Raji (cell line): ENCODE results near the gene LRRC26.

Source experiments
- POLR2A ChIP-seq: IDR thresholded peaks from 2 replicates; pipeline ENCODE4 v1.6.1; 2011; ENCODE audit warnings: low read depth, low read length, control low read depth; ENCODE audit not compliant: insufficient read depth

The LRRC26 gene

GRCh38 chr9:137143459-137143858, 26.4 kb downstream of the LRRC26 start:
- TF ChIP-seq POLR2A = no peak

DNA sequence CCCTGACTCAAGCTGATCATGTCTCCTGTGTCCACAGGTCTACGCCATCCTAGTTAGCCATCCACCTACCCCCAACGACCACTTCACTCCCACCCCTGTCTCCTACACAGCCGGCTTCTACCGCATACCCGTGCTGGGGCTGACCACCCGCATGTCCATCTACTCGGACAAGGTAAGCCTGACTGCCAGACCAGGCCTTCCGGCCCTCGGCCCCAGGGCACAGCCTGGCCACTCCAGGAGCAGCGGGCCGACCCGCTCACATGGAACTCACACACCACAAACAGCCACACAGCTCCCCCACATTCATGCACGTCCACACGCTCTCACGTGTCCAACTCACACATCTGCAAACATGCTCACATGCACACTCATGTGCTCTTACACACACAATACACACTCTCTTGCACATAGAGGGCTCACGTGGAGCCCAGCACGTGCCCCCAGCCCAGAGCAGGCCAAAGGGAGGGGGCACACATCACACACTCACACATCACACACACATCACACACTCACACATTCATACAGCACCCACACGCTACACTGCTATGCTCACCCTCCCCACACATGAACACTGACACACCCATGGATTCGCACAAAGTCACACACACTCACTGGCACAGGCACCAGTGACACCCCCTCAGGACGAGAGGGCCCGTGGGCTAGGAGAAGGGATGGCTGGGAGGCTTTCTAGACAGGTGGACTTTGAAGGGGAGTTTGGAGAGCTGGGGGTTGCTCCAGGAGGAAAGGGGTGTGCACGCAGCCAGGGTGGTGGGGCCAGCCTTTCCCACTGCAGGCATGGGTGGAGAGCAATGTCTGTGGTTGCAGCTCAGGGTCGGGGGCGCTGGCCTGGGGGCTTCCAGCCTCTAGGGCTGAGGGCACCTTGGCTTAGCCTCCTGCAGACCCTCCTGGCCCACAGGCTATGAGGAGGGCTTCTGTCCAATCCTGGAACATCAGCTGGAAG, 27.6 kb downstream of the LRRC26 start:
- TF ChIP-seq POLR2A = no peak

GRCh38 chr9:137141050-137141810, 28.6 kb downstream of the LRRC26 start:
- no peak for TF ChIP-seq POLR2A

DNA sequence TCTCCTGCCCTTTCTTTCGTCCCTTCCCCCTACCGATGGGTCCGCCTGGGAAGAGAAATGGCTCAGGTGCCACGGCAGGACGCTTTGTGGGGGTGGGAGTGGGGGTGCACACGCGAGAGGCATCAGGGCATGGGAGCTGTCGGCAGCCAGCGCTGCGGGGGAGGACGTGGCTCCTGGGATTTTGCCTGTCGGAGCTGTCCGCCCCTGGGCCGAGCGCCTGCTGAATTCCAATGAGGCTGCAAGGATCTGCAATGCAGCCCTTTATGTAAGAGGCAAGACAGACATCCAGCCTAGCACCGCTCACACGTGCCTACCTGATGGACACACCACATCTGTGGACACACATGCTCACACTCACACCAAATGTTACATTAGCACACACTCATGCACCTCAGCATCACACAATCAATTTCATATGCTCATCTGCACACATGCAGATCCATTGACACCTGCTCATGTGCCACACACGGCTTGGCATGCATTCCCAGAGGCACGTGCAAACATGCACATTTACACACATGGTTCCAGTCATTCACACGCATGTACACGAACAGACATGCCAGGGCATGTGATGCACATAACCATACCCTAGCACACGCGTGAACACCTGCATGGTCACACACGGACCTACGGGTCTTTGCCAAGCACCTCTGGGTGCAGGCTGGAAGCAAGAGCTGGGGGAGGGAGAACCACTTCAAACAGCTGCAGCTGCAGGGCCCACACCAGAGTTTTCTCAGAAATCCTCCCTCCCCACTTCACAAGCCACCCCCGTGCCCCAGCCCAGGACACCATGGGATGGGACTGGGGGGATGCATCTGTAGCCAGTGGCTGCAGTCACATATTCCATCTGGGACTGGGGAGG, 29.5 kb downstream of the LRRC26 start:
- no peak for TF ChIP-seq POLR2A

DNA sequence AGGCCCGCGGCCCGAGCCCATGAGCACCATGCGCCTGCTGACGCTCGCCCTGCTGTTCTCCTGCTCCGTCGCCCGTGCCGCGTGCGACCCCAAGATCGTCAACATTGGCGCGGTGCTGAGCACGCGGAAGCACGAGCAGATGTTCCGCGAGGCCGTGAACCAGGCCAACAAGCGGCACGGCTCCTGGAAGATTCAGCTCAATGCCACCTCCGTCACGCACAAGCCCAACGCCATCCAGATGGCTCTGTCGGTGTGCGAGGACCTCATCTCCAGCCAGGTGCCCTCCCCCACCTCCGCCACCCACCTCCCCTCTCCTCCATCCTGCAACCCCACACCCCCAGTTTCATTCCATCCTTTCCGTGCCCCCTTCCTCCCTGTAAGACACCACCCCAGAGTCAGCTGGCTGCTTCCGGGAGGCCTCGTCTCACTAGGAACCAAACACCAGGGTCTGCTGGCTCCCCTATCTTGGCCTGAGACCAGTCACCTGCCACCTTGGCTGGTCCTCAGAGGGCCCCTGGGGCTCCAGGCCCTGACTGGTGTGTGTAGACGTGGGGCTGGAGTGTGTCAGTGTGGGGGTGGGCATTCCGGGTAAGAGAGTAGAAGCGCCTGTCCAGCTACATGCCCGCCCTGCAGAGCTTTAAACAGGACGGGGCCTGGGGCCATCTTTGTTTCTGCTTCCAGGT, 30.2 kb downstream of the LRRC26 start:
- no peak for TF ChIP-seq POLR2A

GRCh38 chr9:137138722-137139467, 31.0 kb downstream of the LRRC26 start, which contains the start of gene GRIN1:
Gene GRIN1 (plus strand): TSS chr9:137139154. CDS start chr9:137139487, 333 bp downstream.
- TF ChIP-seq POLR2A = no peak

DNA sequence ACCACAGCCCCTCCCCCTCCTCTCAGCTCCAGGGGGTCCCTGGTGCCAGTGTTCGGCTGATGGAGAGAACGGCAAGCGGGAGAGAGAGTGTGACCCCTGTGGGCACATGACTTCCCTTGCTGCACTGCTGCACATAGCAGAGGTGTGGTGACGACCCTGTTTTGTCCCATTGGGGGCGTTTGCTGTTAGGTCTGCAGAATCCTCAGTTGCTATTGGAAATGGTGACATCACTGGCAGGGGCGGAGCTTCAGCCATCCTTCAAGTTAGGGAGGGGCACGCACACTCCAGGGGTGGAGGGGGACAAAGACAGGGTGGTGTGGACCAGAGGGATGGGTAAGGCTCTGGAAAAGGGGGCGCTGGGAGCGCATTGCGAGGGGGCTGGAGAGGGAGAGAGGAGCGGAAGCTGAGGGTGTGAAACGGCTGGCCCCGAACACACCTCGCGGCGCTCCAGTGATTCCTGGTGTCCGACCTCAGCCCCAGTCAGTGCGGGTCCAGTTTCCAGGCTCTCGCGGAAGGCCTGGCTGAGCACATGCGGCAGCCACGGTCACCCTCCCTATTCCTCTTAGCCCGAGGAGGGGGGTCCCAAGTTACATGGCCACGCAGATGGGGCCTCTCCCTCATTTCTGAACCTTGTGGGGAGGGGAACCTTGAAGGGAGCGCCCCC, 31.7 kb downstream of the LRRC26 start:
- TF ChIP-seq POLR2A = no peak

GRCh38 chr9:137136881-137137607, 32.8 kb downstream of the LRRC26 start:
- no peak for TF ChIP-seq POLR2A

DNA sequence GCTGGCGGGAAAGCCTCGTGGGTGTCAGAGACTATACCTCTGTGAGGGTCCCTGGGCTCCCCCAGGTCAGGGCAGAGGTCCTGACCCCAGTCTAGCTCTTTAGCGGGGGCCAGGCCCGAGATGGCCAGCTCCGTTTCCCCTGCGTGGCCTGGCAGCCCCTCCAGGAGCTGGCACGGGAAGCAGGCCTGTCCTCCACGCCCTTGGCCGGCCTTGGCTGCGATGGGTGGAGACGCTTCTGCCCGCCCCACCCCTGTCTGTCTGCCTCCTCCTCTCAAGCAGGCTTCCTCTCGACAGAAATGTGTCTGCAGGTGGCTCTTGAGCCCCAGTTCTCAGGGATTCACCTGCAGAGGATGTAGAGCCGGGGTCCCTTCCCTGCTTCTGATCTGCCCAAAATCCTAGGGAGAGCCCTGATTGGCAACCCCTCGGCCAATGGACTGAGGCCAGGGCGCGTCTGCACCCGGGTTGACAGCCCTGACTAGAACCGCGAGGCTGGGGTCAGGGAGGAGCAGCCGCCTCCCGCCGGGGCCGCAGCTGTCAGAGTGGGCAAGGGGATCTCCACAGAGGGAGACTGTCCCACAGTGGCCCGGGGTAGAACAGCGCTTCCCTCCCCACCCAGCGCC, 33.5 kb downstream of the LRRC26 start:
- TF ChIP-seq POLR2A = no peak

- no peak for TF ChIP-seq POLR2A
These were observed 35.7 kb downstream of the LRRC26 start for GRCh38 chr9:137134191-137134590.

- no peak for TF ChIP-seq POLR2A
These were observed 39.6 kb downstream of the LRRC26 start for GRCh38 chr9:137130176-137130755.
